HEK293T (cell line): ENCODE data around the gene RBMS1.

Experiments used
- BHLHE40 ChIP-seq: fragments of 450-650 bp; IDR thresholded peaks from 2 replicates; pipeline ENCODE4 v1.6.1; 2016; ENCODE audit warnings: mild to moderate bottlenecking, moderate library complexity, borderline replicate concordance
- ELF4 ChIP-seq: fragments of 450-650 bp; IDR thresholded peaks from 2 replicates; pipeline ENCODE4 v1.6.1; 2017; ENCODE audit warnings: antibody characterized with exemption
- FOXA1 ChIP-seq: fragments of 450-650 bp; IDR thresholded peaks from 2 replicates; pipeline ENCODE4 v1.6.1; 2016; ENCODE audit warnings: mild to moderate bottlenecking
- FOXM1 ChIP-seq: fragments of 450-650 bp; IDR thresholded peaks from 2 replicates; pipeline ENCODE4 v1.6.1; 2017; ENCODE audit warnings: mild to moderate bottlenecking, borderline replicate concordance
- HDGF ChIP-seq: fragments of 450-650 bp; IDR thresholded peaks from 2 replicates; pipeline ENCODE4 v1.6.1; 2017; ENCODE audit warnings: antibody characterized with exemption, borderline replicate concordance
- TARDBP ChIP-seq: fragments of 450-650 bp; IDR thresholded peaks from 2 replicates; pipeline ENCODE4 v1.6.1; 2016
- TF ChIP-seq, protein P1 (sequence below): fragments of 450-650 bp; IDR thresholded peaks from 2 replicates; pipeline ENCODE4 v1.6.1; 2016

DNA sequence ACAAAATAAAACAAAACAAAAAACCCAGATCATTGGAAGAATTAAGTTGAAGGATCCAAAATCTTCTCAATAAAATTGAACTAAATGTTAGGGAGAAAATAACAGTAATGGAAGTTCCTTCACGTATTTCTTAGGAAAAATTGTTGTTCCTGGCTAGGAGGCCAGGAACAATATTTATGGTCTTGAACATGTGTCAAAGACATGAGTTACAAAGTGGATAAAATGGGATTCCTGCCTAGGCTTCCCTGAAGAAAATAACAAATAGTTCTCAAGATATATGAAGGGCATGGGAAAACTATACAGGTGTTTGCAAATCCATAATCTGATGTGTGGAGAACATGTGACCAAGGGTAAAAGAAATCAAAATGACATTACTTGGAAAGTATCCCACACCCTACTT lies 225.9 kb downstream of the RBMS1 start:
- TF ChIP-seq BHLHE40 (no peak), TARDBP (no peak), FOXA1 (no peak), FOXM1 (no peak), ELF4 (no peak), HDGF (no peak)
- TF ChIP-seq, protein P1, sequence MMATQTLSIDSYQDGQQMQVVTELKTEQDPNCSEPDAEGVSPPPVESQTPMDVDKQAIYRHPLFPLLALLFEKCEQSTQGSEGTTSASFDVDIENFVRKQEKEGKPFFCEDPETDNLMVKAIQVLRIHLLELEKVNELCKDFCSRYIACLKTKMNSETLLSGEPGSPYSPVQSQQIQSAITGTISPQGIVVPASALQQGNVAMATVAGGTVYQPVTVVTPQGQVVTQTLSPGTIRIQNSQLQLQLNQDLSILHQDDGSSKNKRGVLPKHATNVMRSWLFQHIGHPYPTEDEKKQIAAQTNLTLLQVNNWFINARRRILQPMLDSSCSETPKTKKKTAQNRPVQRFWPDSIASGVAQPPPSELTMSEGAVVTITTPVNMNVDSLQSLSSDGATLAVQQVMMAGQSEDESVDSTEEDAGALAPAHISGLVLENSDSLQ = no peak
